HG03103 (cell line): Measurements from ENCODE around the gene ACSM5.
A peak's percentile ranks its signal among the peaks of the same experiment; 100 is the strongest.
"Not testable (repeated sequence)": the region's sequence is repeated elsewhere in the genome, so short reads cannot be mapped to it uniquely, and the experiment has no call there.

ENCODE experiments used
- ATAC-seq: cut with Tn5 transposase; IDR thresholded peaks from one replicate; pipeline ENCODE4 v1.9.1; 2021; ENCODE audit warnings: low read depth; ENCODE audit not compliant: unreplicated experiment

Gene ACSM5

GRCh38 chr16:20398603-20399002 lies 10.7 kb upstream of the ACSM5 start:
- ATAC-seq: no peak

DNA sequence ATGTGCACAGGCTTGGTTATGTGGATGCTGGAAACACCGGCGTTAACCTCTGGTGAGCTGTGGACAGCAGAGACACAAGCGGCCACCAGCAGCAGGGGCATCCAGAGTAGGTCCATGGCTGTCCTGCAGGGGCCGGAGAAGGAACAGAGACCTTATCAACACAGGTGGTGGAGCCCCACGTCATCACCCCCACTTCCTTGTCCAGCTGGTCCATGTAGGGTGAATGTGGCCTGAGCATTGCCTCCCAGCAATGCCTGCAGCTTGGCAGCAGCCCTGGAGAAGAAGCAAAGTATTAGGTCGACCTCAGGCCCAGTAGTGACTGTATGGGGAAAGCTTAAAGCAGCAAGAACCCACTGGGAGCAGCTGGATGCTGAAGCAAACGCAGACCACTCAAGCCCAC lies 10.1 kb upstream of the ACSM5 start:
- ATAC-seq: no peak

- no peak for ATAC-seq
These were observed 8.3 kb upstream of the ACSM5 start for GRCh38 chr16:20401066-20401465.

DNA sequence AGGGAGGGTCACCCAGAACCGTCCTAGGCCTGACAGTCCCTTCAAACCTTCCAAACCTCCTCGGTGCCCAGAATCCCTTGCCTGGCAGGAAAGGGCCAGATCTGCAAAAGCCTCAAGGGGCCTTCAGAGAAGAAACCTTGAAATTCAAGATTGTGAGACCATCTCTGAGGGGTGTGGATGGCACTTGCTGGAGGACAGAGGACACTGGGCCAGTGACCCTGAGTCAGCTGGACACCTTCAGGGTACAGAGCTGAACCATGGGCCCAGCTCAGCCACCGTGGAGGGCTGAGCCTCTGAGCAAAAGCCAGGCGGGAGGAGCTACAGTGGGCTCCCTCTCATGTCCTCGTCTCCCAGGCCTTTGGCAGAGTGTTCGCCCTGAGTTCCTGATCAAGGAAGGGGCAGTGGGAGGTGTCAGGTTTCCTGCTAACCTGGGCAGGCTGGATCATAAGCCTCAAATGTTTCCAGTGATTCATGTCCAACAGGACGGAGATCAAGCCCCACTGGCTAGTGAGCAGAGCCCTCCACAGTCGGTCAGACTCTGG lies 7.8 kb upstream of the ACSM5 start:
- ATAC-seq: no peak

GRCh38 chr16:20402651-20403050 lies 6.7 kb upstream of the ACSM5 start:
- no peak for ATAC-seq

- ATAC-seq: no peak
These were observed 4.7 kb upstream of the ACSM5 start, which contains the start of gene PDILT for GRCh38 chr16:20404637-20405036. TSS of gene PDILT (minus strand) at chr16:20404737. CDS start at chr16:20399300, 5,437 bp downstream.

GRCh38 chr16:20410121-20410723 lies 888 bp downstream of the ACSM5 start:
- ATAC-seq: peak; percentile 77

DNA sequence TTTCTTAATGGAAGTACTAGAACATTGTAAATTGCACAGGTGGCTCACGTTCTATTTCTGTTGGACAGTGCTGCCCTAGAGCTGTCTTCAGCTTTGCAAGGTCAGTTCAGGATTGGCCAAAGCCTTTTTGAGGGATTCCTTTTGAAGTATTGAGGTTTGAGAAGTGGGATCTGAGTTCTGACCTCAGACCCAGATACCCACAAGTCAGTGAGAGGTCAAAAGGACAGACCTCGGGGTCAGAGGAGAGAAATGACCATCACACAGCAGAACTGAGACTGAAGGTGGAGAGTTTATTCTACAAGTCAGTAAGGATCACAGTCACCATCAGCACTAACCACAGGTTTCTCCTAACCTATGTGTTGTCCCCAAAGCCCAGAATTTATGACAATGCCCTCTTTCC lies 1.7 kb downstream of the ACSM5 start:
- ATAC-seq: no peak

DNA sequence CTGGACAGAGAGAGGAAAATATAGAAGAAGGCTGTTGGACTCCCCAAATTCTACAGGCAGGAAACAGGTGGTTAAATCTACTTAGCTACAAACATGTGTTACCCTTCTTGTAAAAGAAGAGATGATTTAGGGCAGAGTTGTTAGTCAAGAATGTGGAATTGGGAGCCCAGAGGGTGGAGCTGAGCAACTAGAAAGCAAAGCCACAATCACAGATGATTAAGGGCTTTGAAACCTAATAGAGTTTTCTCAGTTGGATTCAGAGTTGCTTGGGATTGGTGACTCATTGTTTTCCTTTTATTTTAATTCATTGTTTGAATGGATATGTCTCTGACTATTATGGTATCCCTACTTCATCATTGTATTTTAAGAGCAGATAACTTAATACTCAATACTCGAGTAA lies 6.2 kb downstream of the ACSM5 start:
- no peak for ATAC-seq

DNA sequence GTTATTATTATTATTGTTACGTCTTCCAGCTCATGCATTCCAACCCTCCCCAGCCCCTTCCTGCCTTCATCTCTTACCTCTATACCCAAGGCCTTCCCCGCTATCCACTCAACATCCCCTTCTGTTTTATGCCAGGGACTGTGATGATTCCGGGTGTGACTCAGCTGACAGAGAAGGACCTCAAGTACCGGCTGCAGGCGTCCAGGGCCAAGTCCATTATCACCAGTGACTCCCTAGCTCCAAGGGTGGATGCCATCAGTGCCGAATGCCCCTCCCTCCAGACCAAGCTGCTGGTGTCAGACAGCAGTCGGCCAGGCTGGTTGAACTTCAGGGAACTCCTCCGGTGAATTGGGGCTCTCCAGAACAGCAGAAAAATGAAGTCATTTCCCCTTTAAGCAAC lies 9.8 kb downstream of the ACSM5 start:
- ATAC-seq: not testable (repeated sequence)

- not testable (repeated sequence) for ATAC-seq
These were observed 12.4 kb downstream of the ACSM5 start for GRCh38 chr16:20421748-20422147.

- ATAC-seq: not testable (repeated sequence)
These were observed 14.4 kb downstream of the ACSM5 start for GRCh38 chr16:20423772-20424128.

- ATAC-seq: no peak
These were observed 15.0 kb downstream of the ACSM5 start for GRCh38 chr16:20424129-20424866.

GRCh38 chr16:20427401-20427797 lies 18.1 kb downstream of the ACSM5 start:
- ATAC-seq: not testable (repeated sequence)

DNA sequence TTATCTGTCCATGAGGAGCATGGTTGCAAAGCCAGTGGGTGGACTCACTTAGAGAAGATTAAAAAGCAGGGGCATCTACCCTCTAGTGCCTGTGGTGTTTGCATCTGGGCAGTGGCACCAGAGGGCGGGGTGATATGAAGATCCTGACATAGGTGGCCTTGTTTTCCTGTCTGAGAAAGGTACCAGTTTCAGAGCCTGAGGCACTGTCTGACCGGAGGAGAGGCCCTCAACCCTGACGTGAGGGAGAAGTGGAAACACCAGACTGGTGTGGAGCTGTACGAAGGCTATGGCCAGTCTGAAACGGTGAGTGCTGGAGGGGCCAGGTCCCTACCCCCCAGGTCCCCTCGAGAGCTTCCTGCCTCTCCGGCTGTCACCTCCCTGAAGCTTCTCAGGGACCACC lies 20.2 kb downstream of the ACSM5 start:
- ATAC-seq: not testable (repeated sequence)

DNA sequence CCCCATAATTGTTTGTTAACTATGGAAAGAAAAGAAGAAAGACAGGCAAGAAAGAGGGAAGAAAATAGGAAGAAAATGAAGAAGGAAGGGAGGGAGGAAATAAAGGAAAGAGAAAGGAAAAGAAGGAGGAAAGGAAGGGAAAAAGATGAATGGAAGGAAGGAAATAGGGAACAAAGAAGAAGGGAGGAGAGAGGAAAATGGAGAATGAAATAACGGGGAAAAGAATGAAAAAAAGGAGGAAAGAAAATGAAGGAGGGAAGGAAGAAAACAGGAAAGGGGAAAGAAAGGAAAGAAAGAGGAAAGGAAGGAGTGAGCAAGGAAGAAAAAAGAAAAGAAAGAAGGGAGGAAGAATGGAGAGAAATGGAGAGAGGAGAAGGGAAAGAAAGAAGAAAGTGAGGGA lies 21.1 kb downstream of the ACSM5 start:
- ATAC-seq: not testable (repeated sequence)

GRCh38 chr16:20430948-20431347 lies 21.6 kb downstream of the ACSM5 start:
- no peak for ATAC-seq

- ATAC-seq: not testable (repeated sequence)
These were observed 29.6 kb downstream of the ACSM5 start for GRCh38 chr16:20438950-20439349.

DNA sequence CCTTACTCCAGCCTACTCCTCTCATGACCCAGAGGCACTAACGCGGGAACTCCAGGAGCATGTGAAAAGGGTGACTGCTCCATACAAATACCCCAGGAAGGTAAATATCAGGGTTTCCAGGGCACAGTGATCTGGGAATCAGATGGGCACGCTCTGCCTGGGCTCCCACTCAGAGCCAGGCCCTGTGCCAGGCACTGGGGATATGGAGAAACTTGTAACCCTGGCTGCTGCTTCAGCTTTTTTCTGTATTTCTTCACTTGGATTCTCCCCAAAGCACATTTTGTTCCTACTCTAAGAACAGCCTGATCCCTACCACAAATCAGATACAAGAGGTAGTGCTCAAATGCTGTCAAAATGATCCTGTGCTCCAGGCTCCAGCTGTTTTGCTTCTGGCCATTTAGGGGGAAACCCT lies 30.5 kb downstream of the ACSM5 start:
- ATAC-seq: not testable (repeated sequence)

- not testable (repeated sequence) for ATAC-seq
These were observed 31.4 kb downstream of the ACSM5 start for GRCh38 chr16:20440731-20441130.

DNA sequence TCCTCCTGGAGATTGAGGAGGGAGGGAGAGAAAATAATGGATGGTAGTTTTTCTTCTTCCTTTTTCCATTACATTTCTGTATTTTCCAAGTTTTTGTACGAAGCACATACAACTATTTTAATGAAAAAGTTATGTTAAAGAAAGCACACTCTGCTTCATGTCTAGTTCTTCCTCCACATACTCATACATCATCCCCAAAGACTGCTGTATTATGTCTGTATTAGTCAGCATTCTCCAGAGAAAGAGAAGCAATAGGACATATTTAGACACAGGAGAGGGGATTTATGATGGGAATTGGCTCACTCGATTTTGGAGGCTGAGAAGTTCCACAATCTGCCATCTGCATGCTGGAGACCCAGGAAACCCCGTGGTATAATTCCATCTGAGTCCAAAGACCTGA lies 31.9 kb downstream of the ACSM5 start:
- ATAC-seq: no peak

DNA sequence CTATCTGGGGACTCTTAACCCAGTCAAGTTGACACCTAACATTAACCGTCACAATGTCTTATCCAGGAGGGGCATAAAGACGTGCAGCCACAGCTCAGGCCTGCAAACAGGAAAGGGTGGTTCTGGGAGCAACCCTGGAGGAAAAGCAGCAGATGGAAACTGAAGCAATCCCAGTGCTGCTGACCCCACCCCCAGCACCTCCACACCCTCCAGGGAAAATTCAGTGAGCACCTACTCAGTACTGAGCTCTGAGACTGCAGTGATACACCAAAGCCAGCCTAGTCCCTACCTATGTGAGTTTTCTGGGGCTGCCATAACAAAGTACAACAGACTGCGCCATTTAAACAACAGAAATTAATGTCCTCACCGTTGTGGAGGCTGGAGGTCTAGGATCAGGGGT lies 32.5 kb downstream of the ACSM5 start:
- ATAC-seq: not testable (repeated sequence)
